Astrocyte of the spinal cord (primary cell): ENCODE results near the gene TRAPPC5.

Experiments used
- DNase-seq: peaks from one replicate; pipeline ENCODE4 v3.0.0; 2011; ENCODE audit warnings: low read depth, low spot score
- H3K4me3 ChIP-seq: 2 replicates; pipeline ENCODE4 v1.5.1; 2011; ENCODE audit warnings: low read depth, mild to moderate bottlenecking, low read length, moderate library complexity
- CTCF ChIP-seq: IDR thresholded peaks from 2 replicates; pipeline ENCODE4 v1.5.1; 2012; ENCODE audit warnings: low read depth, mild to moderate bottlenecking, low read length, inconsistent platforms
- in situ Hi-C: cut with HindIII; loops from 2 replicates; pipeline ENCODE4 v1.10.0; 2017; ENCODE audit warnings: low sequenced_read_pairs

TRAPPC5 gene

GRCh38 chr19:7654401-7654800, 26.2 kb upstream of the TRAPPC5 start:
- no peak overlapping the region for H3K4me3 ChIP-seq
- in situ Hi-C loops = no loop called here
- no peak for DNase-seq
- TF ChIP-seq CTCF = no peak

DNA sequence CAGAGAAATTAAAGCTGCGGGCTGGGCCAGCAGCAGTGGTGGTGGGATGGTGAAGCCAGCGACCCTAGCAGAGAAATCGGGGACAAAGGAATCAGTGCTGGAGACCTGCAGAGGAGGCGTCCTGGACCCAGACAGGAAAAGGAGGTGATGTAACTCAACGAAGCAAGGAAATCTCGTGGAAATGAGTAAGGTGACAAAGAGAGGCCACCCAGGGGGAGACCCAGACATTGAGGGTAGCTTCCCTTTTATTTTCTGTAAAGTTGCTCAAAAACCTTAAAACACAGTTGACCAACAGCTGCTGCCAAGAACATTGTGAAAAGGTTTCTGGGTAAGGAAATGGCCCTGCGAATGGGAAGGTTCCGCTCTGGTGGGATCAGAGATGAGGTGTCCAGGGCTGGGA, 25.1 kb upstream of the TRAPPC5 start:
- no peak overlapping the region for H3K4me3 ChIP-seq
- DNase-seq = no peak
- in situ Hi-C loops = no loop called here
- no peak for TF ChIP-seq CTCF

- in situ Hi-C loops = no loop called here
- no peak for DNase-seq
- no peak for TF ChIP-seq CTCF
- no peak overlapping the region for H3K4me3 ChIP-seq
These were observed 23.4 kb upstream of the TRAPPC5 start for GRCh38 chr19:7657131-7657751.

GRCh38 chr19:7658219-7658686, 22.4 kb upstream of the TRAPPC5 start:
- H3K4me3 ChIP-seq = no peak overlapping the region
- no peak for DNase-seq
- in situ Hi-C loops = no loop called here
- no peak for TF ChIP-seq CTCF

GRCh38 chr19:7661744-7662538, 18.7 kb upstream of the TRAPPC5 start:
- DNase-seq = no peak
- H3K4me3 ChIP-seq = no peak overlapping the region
- in situ Hi-C loops = no loop called here
- TF ChIP-seq CTCF = no peak

DNA sequence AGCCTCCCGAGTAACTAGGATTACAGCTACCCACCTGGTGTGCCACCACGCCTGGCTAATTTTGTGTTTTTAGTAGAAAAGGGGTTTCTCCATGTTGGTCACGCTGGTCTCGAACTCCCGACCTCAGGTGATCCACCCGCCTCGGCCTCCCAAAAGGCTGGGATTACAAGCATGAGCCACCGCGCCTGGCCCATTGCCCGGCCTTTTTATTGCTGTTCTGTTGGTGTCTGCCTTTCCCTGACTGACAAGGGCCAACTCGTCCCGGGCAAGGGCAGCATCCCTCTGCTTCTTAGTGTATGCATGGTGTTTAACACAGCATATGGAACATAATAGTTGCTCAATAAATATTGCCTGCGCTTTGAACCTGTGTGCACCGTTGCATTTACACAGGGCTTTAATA, 18.0 kb upstream of the TRAPPC5 start:
- no peak for DNase-seq
- TF ChIP-seq CTCF = no peak
- in situ Hi-C loops = no loop called here
- no peak overlapping the region for H3K4me3 ChIP-seq
